ENCODE results near the gene ARHGEF7.

Gene ARHGEF7

DNA sequence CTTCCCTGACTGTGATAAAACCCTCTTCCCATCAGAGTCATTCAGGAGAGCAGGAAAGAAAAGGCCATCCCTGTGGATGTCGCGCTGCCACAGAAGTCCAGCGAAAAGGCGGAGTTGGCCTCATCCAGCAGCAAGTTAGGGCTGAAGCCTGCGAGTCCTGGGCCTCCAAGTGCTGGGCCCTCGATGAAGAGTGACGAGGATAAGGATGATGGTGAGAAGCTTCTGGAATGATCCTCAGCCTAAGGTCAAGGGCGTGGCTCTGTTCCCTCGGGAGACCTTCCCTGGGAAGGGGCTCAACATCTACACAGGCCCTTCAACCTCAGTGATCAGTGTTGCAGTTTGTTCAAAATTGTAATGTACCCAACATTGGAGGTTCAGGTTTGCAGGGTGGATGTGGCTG, 227.6 kb downstream of the ARHGEF7 start:
- Histone ChIP-seq H3K4me1 (no peaks in the 10 kb centered on the region), H3K9me3 (no peaks in the 10 kb centered on the region), H3K36me3 (no peaks in the 10 kb centered on the region), H3K27me3 (peaks cover 16% of the 10 kb centered on the region), H3K4me3 (ENCODE audit: low read depth, low read length) (no peak overlapping the region)
- no peak for DNase-seq
- TF ChIP-seq, protein P1, sequence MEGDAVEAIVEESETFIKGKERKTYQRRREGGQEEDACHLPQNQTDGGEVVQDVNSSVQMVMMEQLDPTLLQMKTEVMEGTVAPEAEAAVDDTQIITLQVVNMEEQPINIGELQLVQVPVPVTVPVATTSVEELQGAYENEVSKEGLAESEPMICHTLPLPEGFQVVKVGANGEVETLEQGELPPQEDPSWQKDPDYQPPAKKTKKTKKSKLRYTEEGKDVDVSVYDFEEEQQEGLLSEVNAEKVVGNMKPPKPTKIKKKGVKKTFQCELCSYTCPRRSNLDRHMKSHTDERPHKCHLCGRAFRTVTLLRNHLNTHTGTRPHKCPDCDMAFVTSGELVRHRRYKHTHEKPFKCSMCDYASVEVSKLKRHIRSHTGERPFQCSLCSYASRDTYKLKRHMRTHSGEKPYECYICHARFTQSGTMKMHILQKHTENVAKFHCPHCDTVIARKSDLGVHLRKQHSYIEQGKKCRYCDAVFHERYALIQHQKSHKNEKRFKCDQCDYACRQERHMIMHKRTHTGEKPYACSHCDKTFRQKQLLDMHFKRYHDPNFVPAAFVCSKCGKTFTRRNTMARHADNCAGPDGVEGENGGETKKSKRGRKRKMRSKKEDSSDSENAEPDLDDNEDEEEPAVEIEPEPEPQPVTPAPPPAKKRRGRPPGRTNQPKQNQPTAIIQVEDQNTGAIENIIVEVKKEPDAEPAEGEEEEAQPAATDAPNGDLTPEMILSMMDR (IDR thresholded peaks at IDR 0.05; ENCODE audit: low read depth, low read length): no peak

DNA sequence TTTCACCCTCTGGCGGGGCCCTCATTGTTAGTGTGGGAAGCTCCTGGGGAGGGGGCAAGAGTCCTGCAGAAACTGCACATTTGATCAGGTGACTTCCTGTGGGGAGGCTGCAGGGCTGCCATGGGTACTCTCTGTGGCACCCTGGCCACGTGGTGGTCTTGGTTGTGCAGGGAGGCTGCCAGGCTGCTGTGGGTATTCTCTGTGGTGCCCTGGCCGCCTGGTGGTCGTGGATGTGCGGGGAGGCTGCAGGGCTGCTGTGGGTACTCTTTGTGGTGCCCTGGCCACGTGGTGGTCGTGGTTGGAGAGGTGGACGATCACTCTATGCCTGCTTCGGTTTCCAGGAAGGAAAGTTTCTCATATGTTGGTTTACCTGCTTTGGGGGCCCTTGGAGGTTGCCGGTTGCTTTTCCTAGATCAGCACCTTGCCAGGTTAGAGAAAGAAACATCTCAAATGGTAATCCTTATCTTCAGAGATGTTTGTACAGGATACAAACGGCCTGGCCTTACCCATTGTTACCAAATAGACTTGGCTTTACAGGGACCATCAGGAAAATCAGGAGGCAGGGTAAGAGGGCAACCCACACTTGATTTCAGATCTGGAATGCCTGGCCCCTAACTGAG, 228.2 kb downstream of the ARHGEF7 start:
- TF ChIP-seq, protein P1 (IDR thresholded peaks at IDR 0.05; ENCODE audit: low read depth, low read length): no peak
- peaks cover 14% of the 10 kb centered on the region for H3K27me3 ChIP-seq
- no peaks in the 10 kb centered on the region for H3K4me1 ChIP-seq
- no peak for DNase-seq
- H3K9me3 ChIP-seq: no peaks in the 10 kb centered on the region
- no peaks in the 10 kb centered on the region for H3K36me3 ChIP-seq
- H3K4me3 ChIP-seq (ENCODE audit: low read depth, low read length): no peak overlapping the region

DNA sequence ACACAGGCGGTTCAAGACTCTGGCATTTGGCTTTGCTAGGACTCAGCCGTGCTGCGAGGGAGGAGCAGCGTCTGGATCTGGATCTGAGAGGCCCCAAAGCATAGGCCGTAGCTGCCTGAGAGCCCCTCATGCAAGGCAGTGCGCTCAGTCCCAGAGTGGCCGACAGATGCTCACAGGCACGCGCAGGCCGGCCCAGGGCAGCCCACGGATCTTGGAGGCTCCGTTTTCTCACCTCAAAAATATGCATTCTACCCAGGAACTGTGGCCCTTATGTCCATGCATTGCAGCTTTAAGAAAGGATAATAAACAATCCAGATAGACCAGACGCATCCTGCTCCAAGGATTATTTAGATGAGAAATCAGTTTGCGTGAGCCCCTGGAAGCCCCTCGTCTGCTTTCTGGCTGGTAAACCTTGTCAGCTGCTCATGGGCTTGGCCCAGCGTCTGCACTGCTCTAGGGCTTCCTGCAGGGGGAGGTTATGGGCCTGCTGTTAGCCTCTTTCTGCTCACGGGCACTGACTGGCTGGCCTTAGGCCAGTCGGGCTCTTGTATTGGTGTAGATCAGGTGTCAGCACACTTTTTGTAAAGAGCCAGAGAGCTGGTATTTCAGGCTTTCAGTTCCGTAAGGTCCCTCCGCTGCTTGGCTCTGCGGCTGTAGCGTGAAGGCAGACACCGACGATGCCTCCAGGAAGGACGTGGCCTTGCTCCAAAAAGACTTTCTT, 229.5 kb downstream of the ARHGEF7 start:
- DNase-seq: no peak
- no peaks in the 10 kb centered on the region for H3K9me3 ChIP-seq
- TF ChIP-seq, protein P1 (IDR thresholded peaks at IDR 0.05; ENCODE audit: low read depth, low read length): peak; percentile 41
- no peak overlapping the region for H3K4me3 ChIP-seq (ENCODE audit: low read depth, low read length)
- no peaks in the 10 kb centered on the region for H3K4me1 ChIP-seq
- H3K27me3 ChIP-seq: peaks cover 7% of the 10 kb centered on the region
- H3K36me3 ChIP-seq: no peaks in the 10 kb centered on the region

DNA sequence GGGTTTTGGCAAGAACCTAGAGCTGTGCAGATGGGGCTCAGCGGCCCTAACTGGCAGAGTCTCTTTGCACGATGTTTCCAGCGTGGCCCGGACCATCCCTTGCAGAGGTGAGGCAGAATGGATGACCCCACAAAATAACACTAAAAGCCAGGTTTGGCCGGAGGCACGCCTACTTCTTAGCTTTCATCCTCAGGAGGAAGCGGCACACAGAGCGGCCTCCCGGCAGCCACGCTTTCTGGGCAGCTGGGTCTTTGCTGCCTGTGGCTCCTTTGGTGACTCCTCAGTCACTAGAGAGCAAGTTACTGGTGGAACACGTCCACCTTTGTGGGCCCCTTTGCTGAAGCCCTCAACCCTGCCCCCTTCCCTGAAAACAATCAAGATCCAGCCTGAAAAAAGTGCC, 230.6 kb downstream of the ARHGEF7 start:
- Histone ChIP-seq H3K27me3 (peaks cover 11% of the 10 kb centered on the region), H3K36me3 (no peaks in the 10 kb centered on the region), H3K9me3 (no peaks in the 10 kb centered on the region), H3K4me1 (no peaks in the 10 kb centered on the region), H3K4me3 (ENCODE audit: low read depth, low read length) (no peak overlapping the region)
- DNase-seq: no peak
- TF ChIP-seq, protein P1 (IDR thresholded peaks at IDR 0.05; ENCODE audit: low read depth, low read length): no peak

DNA sequence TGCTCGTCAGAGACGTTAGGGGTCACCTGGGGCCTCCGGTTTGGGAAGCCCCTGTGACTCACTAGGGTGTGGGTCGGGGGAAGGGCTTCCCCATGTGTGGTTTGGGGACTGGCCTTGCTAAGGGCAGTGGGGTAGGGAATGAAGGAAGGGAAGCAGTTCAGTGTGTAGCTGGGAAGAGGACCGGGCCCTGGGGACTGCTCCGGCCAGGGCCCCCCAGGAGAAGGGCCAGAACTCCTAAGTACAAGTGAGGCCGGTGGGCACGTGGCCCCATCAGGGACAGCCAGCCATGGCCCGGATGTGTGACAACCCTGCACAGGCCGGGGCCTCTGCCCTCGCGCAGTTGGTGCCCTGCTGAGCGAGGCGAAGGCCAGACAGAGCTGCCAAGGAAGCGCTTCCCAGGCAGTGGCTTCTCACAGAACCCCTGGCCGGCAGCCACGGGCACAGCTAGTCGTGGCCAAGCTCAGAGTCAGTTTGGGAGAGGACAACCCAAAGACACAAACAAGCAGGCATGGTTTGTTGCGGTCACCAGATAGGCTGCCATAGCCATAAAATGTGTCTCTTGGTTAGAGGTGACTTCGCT, 231.1 kb downstream of the ARHGEF7 start:
- Histone ChIP-seq H3K4me1 (no peaks in the 10 kb centered on the region), H3K36me3 (no peaks in the 10 kb centered on the region), H3K4me3 (ENCODE audit: low read depth, low read length) (no peak overlapping the region), H3K9me3 (no peaks in the 10 kb centered on the region), H3K27me3 (peaks cover 14% of the 10 kb centered on the region)
- TF ChIP-seq, protein P1 (IDR thresholded peaks at IDR 0.05; ENCODE audit: low read depth, low read length): no peak
- no peak for DNase-seq

DNA sequence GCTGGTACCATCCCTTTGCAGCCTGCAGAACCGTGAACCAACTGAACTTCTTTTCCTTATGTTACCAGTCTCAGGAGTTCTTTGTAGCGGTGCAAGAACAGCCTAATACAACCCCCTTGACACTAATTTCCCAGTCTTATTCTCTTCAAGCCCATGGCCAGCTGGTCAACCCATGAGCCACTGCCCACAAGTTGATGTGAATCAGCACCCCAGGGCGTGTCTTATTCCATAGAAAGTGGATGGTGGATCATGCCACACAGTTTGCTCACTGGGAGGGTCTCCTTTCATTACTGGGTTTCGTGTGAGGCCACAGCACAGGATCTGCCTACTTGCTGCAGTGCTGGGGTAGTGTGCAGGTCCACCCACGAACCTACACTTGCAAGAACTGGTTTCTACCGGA, 232.3 kb downstream of the ARHGEF7 start:
- Histone ChIP-seq H3K4me1 (no peaks in the 10 kb centered on the region), H3K4me3 (ENCODE audit: low read depth, low read length) (no peak overlapping the region), H3K36me3 (no peaks in the 10 kb centered on the region), H3K27me3 (peaks cover 14% of the 10 kb centered on the region), H3K9me3 (no peaks in the 10 kb centered on the region)
- TF ChIP-seq, protein P1 (IDR thresholded peaks at IDR 0.05; ENCODE audit: low read depth, low read length): no peak
- DNase-seq: no peak

Measured in BE2C (cell line).